DND-41 (cell line): Measurements from ENCODE around the gene ESR1.
A peak's percentile ranks its signal among the peaks of the same experiment; 100 is the strongest.

Experiments used
- ATAC-seq: fragments of 200-7000 bp; cut with Tn5 transposase; 3 replicates; pipeline ENCODE4 v1.9.1; 2021; ENCODE audit warnings: low read depth; ENCODE audit not compliant: insufficient read depth
- DNase-seq: peaks from one replicate; pipeline ENCODE4 v3.0.0-alpha.2; 2020
- H2AFZ ChIP-seq: 2 replicates; pipeline ENCODE4 v1.6.0; 2012; ENCODE audit warnings: low read depth, low read length
- H3K27ac ChIP-seq: 2 replicates; pipeline ENCODE4 v1.5.1; 2012; ENCODE audit warnings: low read length, inconsistent platforms
- H3K27me3 ChIP-seq: fragments of 200-600 bp; sonication (generic); 2 replicates; pipeline ENCODE4 v1.6.0; 2012; ENCODE audit warnings: low read length, mild to moderate bottlenecking, inconsistent platforms; ENCODE audit not compliant: insufficient read depth, poor library complexity
- H3K36me3 ChIP-seq: 2 replicates; pipeline ENCODE4 v1.5.1; 2012; ENCODE audit warnings: low read length, inconsistent platforms; ENCODE audit not compliant: insufficient read depth
- H3K4me1 ChIP-seq: 2 replicates; pipeline ENCODE4 v1.5.1; 2012; ENCODE audit warnings: mild to moderate bottlenecking, low read length; ENCODE audit not compliant: insufficient read depth
- H3K4me2 ChIP-seq: 2 replicates; pipeline ENCODE4 v1.6.0; 2012; ENCODE audit warnings: mild to moderate bottlenecking, moderate library complexity, low read length, inconsistent platforms; ENCODE audit not compliant: insufficient read depth
- H3K4me3 ChIP-seq, 2 experiments: fragments of 200-600 bp in 1 of 2; shearing (Covaris generic) in 1 of 2; 2 replicates each; pipeline ENCODE4 v1.5.1; 2012 to 2016; ENCODE audit warnings: inconsistent platforms in 2 of 2, low read length in 2 of 2, mild to moderate bottlenecking in 2 of 2, low read depth in 1 of 2, moderate library complexity in 1 of 2
- H3K79me2 ChIP-seq: 2 replicates; pipeline ENCODE4 v1.6.0; 2012; ENCODE audit warnings: low read length, inconsistent platforms; ENCODE audit not compliant: insufficient read depth
- H3K9ac ChIP-seq: 2 replicates; pipeline ENCODE4 v1.6.0; 2012; ENCODE audit warnings: low read depth, mild to moderate bottlenecking, inconsistent platforms, low read length, moderate library complexity
- H3K9me3 ChIP-seq: 2 replicates; pipeline ENCODE4 v1.5.1; 2012; ENCODE audit warnings: low read length, moderate library complexity, mild to moderate bottlenecking, inconsistent platforms; ENCODE audit not compliant: insufficient read depth, severe bottlenecking
- H4K20me1 ChIP-seq: 2 replicates; pipeline ENCODE4 v1.6.0; 2012; ENCODE audit warnings: low read length; ENCODE audit not compliant: insufficient read depth
- CTCF ChIP-seq: IDR thresholded peaks from 2 replicates; pipeline ENCODE4 v1.5.1; 2012; ENCODE audit warnings: borderline replicate concordance, low read length, moderate library complexity, mild to moderate bottlenecking; ENCODE audit not compliant: poor library complexity, severe bottlenecking; ENCODE audit errors: extremely low read depth
- EZH2 ChIP-seq: IDR thresholded peaks from 3 replicates; pipeline ENCODE4 v1.6.1; 2012; ENCODE audit warnings: borderline replicate concordance, low read depth, mild to moderate bottlenecking, moderate library complexity, low read length, inconsistent platforms; ENCODE audit not compliant: severe bottlenecking

The ESR1 gene

DNA sequence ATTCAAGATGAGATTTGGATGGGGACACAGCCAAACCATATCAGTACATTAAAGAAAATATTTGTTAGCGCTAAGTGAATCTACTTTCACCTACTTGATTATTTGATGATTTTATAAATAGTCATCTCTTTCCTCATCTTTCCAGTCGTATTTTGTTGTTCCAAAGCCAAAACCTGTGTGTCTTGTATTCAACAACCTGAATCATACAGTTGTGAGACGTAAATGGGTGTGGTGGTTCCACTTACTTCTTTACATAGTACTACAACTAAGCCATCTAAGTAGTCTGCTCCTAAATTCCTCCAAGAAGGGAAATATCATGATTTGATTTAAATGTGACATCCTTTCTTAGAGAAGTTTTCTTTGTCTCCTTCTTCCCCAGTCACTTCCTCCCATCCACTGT is 132.8 kb downstream of the ESR1 start:
- DNase-seq (no peak), ATAC-seq (no peak)
- H3K9me3 ChIP-seq: no peaks in the 10 kb centered on the region
- no peak overlapping the region for H3K27ac ChIP-seq
- no peak overlapping the region for H3K9ac ChIP-seq
- no peak overlapping the region for H3K4me3 ChIP-seq
- no peaks in the 10 kb centered on the region for H3K4me1 ChIP-seq
- H3K36me3 ChIP-seq: no peaks in the 10 kb centered on the region
- H3K4me2 ChIP-seq: no peak overlapping the region
- H4K20me1 ChIP-seq: no peaks in the 10 kb centered on the region
- no peaks in the 10 kb centered on the region for H3K79me2 ChIP-seq
- no peak overlapping the region for H2AFZ ChIP-seq
- no peaks in the 10 kb centered on the region for H3K27me3 ChIP-seq
- TF ChIP-seq EZH2 (no peak), CTCF (no peak)

DNA sequence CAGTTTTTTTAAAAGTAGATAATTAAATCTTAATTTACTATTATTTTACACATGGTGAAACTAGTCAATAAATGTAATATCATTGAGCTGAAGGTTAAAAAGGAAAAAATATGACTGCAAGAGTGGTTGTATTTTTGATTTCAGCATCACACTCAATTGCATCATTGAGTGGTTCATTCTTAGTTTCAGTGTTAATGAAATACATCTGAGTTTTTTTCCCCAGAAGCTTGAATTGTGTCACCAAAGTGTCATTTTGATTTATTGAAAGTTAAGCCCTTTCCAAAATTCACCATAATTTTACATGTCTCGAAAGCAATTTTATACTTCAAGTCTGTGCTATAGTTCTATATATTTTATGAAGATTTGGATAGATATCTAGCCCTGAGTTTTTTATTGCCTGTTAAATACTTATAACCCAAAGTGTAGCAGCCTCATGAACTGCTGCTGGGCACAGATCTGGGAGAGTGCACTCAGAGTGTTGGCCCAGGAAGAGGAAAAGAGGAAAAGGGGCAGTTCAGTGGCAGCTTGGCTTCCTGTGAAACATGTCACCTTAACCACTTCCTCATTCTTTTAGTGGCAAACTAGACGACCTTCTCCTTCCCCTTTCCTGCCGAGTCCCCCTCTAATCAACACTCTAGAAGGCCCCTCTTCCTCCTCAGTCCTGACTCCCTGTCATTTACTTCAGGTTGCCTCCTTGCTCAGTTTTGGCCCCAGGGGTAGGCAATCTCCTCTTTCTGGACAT is 140.7 kb downstream of the ESR1 start:
- DNase-seq (peak; percentile 4), ATAC-seq (peak; percentile 64)
- no peaks in the 10 kb centered on the region for H3K36me3 ChIP-seq
- no peak overlapping the region for H2AFZ ChIP-seq
- H3K4me3 ChIP-seq: no peak overlapping the region
- H4K20me1 ChIP-seq: no peaks in the 10 kb centered on the region
- no peak overlapping the region for H3K9ac ChIP-seq
- H3K4me1 ChIP-seq: no peaks in the 10 kb centered on the region
- H3K79me2 ChIP-seq: no peaks in the 10 kb centered on the region
- peaks cover 3% of the 10 kb centered on the region for H3K27me3 ChIP-seq
- no peak overlapping the region for H3K27ac ChIP-seq
- no peaks in the 10 kb centered on the region for H3K9me3 ChIP-seq
- no peak overlapping the region for H3K4me2 ChIP-seq
- TF ChIP-seq CTCF (no peak), EZH2 (no peak)

DNA sequence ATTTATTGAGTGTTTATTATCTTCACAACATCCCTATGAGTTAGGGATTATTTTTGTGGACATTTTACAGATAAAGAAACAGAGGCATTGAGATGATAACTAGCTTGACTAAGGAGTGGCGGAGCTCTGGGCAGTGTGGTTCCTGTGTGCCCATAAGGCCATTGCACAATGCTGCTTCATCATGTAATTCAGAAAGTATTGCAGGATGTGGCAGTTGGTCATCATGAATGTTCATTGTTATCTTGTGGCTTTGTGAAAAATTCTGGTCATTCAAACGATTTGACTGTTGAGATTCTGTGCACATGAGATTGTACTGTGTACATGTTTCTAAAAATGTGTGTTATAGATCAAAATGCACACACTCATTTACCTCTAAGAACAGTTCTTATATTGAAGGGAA is 150.8 kb downstream of the ESR1 start:
- no peak for ATAC-seq
- Histone ChIP-seq H3K27ac (no peak overlapping the region), H3K4me2 (no peak overlapping the region), H3K9me3 (no peaks in the 10 kb centered on the region), H3K27me3 (no peaks in the 10 kb centered on the region), H2AFZ (no peak overlapping the region), H3K4me3 (no peak overlapping the region), H3K79me2 (no peaks in the 10 kb centered on the region), H3K9ac (no peak overlapping the region), H4K20me1 (no peaks in the 10 kb centered on the region), H3K4me1 (no peaks in the 10 kb centered on the region), H3K36me3 (no peaks in the 10 kb centered on the region)
- TF ChIP-seq EZH2: no peak
- TF ChIP-seq CTCF: no peak
- no peak for DNase-seq
